H1 (cell line): ENCODE data around the gene NMNAT3. TPM values are rescaled to one million over a fixed set of nuclear protein-coding genes. Genes with fewer than 3 reads are reported as not detected.

Source experiments
- CTCF ChIA-PET: fragments of 300-600 bp; sonication (Branson Sonifier 250); formaldehyde crosslinking; loops from one replicate; lab custom pipeline; 2021; ENCODE audit not compliant: partially characterized antibody; lab: Charles Lee
- POLR2A ChIA-PET: fragments of 300-600 bp; sonication (Branson Sonifier 250); formaldehyde crosslinking; loops from one replicate; lab custom pipeline; 2021; ENCODE audit warnings: inconsistent platforms; ENCODE audit not compliant: partially characterized antibody; lab: Charles Lee
- DNase-seq, 2 experiments: peaks; one replicate each; pipeline versions ENCODE4 v3.0.0 to v3.0.0-alpha.2; 2010 to 2022; ENCODE audit warnings: low spot score in 2 of 2, low read depth in 1 of 2, mixed read lengths in 1 of 2
- FAIRE-seq: peaks from 2 replicates; lab custom pipeline; 2011; peaks lifted over from hg19 to GRCh38; lab: Jason Lieb, UNC
- H2AFZ ChIP-seq: 2 replicates; pipeline ENCODE4 v1.8.1; 2012; ENCODE audit warnings: low read length, inconsistent platforms
- H2AK5ac ChIP-seq: 2 replicates; pipeline ENCODE4 v1.6.1; 2013; ENCODE audit warnings: low read depth, low read length
- H2BK120ac ChIP-seq: replicated peaks from 2 replicates; pipeline ENCODE3; 2013; ENCODE audit warnings: low read depth, low read length, inconsistent platforms
- H2BK12ac ChIP-seq: 2 replicates; pipeline ENCODE4 v1.6.1; 2013; ENCODE audit warnings: low read depth, low read length
- H2BK15ac ChIP-seq: 2 replicates; pipeline ENCODE4 v1.6.1; 2013; ENCODE audit warnings: low read length
- H2BK20ac ChIP-seq: 2 replicates; pipeline ENCODE4 v1.6.1; 2013; ENCODE audit warnings: low read length
- H2BK5ac ChIP-seq: 2 replicates; pipeline ENCODE4 v1.6.1; 2013; ENCODE audit warnings: low read depth, low read length
- H3K14ac ChIP-seq: 2 replicates; pipeline ENCODE4 v1.6.1; 2013; ENCODE audit warnings: inconsistent platforms; ENCODE audit not compliant: insufficient read length
- H3K18ac ChIP-seq: 2 replicates; pipeline ENCODE4 v1.6.1; 2013; ENCODE audit warnings: low read length; ENCODE audit errors: extremely low read depth
- H3K23ac ChIP-seq: 2 replicates; pipeline ENCODE4 v1.6.1; 2013; ENCODE audit warnings: inconsistent platforms; ENCODE audit not compliant: insufficient read length
- H3K23me2 ChIP-seq: 2 replicates; pipeline ENCODE4 v1.6.1; 2013; ENCODE audit warnings: low read depth, low read length
- H3K27ac ChIP-seq: 2 replicates; pipeline ENCODE4 v1.6.1; 2011; ENCODE audit warnings: low read depth, low read length, inconsistent platforms
- H3K27me3 ChIP-seq, 4 experiments: replicated peaks in 1 of 4; 1 replicate in 1 of 4; 2 replicates in 3 of 4; pipeline versions ENCODE4 v1.6.1 to v1.8.1; 2011 to 2013; ENCODE audit warnings: low read length in 3 of 4, mild to moderate bottlenecking in 3 of 4, inconsistent platforms in 2 of 4, mixed read lengths in 2 of 4, moderate library complexity in 1 of 4; ENCODE audit not compliant: control insufficient read depth in 3 of 4, insufficient read depth in 3 of 4; ENCODE audit errors: extremely low read depth in 1 of 4
- H3K36me3 ChIP-seq, 4 experiments: 2 replicates each; pipeline versions ENCODE4 v1.6.1 to v1.8.1; 2011 to 2013; ENCODE audit warnings: mild to moderate bottlenecking in 4 of 4, low read length in 3 of 4, moderate library complexity in 2 of 4, control low read depth in 1 of 4, inconsistent platforms in 1 of 4; ENCODE audit not compliant: insufficient read depth in 4 of 4, control insufficient read depth in 2 of 4
- H3K4ac ChIP-seq: replicated peaks from 2 replicates; pipeline ENCODE3; 2013; ENCODE audit warnings: low read length, low read depth, mixed read lengths, inconsistent platforms; ENCODE audit not compliant: insufficient read length
- H3K4me1 ChIP-seq, 4 experiments: replicated peaks in 1 of 4; 1 replicate in 1 of 4; 2 replicates in 3 of 4; pipeline versions ENCODE4 v1.6.1 to v1.8.1; 2011 to 2013; ENCODE audit warnings: low read length in 3 of 4, inconsistent platforms in 2 of 4, mixed read lengths in 1 of 4; ENCODE audit not compliant: insufficient read depth in 4 of 4, control insufficient read depth in 3 of 4
- H3K4me2 ChIP-seq, 2 experiments: 2 replicates each; pipeline versions ENCODE4 v1.6.1 to v1.8.1; 2011 to 2013; ENCODE audit warnings: low read depth in 2 of 2, low read length in 2 of 2, control low read depth in 1 of 2, inconsistent platforms in 1 of 2, mild to moderate bottlenecking in 1 of 2; ENCODE audit not compliant: insufficient read depth in 1 of 2
- H3K4me3 ChIP-seq, 4 experiments: fragments of 200-600, 300-600 bp in 1 of 4; sonication (generic), shearing (Covaris generic), sonication (Bioruptor Twin) in 1 of 4; 2 replicates each; pipeline versions ENCODE4 v1.5.1 to v1.8.1; 2011 to 2016; ENCODE audit warnings: low read length in 4 of 4, low read depth in 3 of 4, control low read depth in 2 of 4, inconsistent platforms in 2 of 4, mild to moderate bottlenecking in 2 of 4, mixed read lengths in 1 of 4, moderate library complexity in 1 of 4; ENCODE audit not compliant: insufficient read depth in 2 of 4; ENCODE audit errors: extremely low read depth in 1 of 4
- H3K56ac ChIP-seq: replicated peaks from 2 replicates; pipeline ENCODE3; 2013; ENCODE audit warnings: low read depth, mild to moderate bottlenecking, mixed read lengths, low read length, inconsistent platforms; ENCODE audit not compliant: insufficient read length
- H3K79me1 ChIP-seq: 2 replicates; pipeline ENCODE4 v1.6.1; 2013; ENCODE audit warnings: low read depth, low read length, control low read depth
- H3K79me2 ChIP-seq, 2 experiments: 2 replicates each; pipeline versions ENCODE4 v1.6.1 to v1.8.1; 2012 to 2013; ENCODE audit warnings: low read length in 2 of 2, mild to moderate bottlenecking in 2 of 2, inconsistent platforms in 1 of 2; ENCODE audit not compliant: insufficient read depth in 2 of 2, control insufficient read depth in 1 of 2
- H3K9ac ChIP-seq, 4 experiments: replicated peaks in 1 of 4; 1 replicate in 1 of 4; 2 replicates in 3 of 4; pipeline versions ENCODE4 v1.6.1 to v1.8.1; 2011 to 2013; ENCODE audit warnings: low read depth in 3 of 4, low read length in 3 of 4, control low read depth in 2 of 4, mild to moderate bottlenecking in 2 of 4, moderate library complexity in 2 of 4, inconsistent platforms in 1 of 4; ENCODE audit errors: extremely low read depth in 1 of 4
- H3K9me3 ChIP-seq, 2 experiments: 2 replicates each; pipeline versions ENCODE4 v1.6.1 to v1.8.1; 2012 to 2013; ENCODE audit warnings: mild to moderate bottlenecking in 2 of 2, moderate library complexity in 2 of 2, control low read depth in 1 of 2, inconsistent platforms in 1 of 2, low read depth in 1 of 2, low read length in 1 of 2, mixed read lengths in 1 of 2; ENCODE audit not compliant: insufficient read depth in 2 of 2
- H4K20me1 ChIP-seq, 2 experiments: replicated peaks in 1 of 2; 2 replicates each; pipeline versions ENCODE3 to v1.8.1; 2011 to 2013; ENCODE audit warnings: inconsistent platforms in 2 of 2, low read length in 2 of 2, mild to moderate bottlenecking in 1 of 2; ENCODE audit not compliant: insufficient read depth in 2 of 2, control insufficient read depth in 1 of 2
- H4K5ac ChIP-seq: 2 replicates; pipeline ENCODE4 v1.6.1; 2013; ENCODE audit warnings: low read length, low read depth, mixed read lengths, inconsistent platforms; ENCODE audit not compliant: insufficient read length
- H4K8ac ChIP-seq: 2 replicates; pipeline ENCODE4 v1.8.0; 2013; ENCODE audit warnings: mild to moderate bottlenecking, moderate library complexity, low read length, inconsistent platforms; ENCODE audit not compliant: insufficient read depth; ENCODE audit errors: extremely low read depth
- H4K91ac ChIP-seq: replicated peaks from 2 replicates; pipeline ENCODE3; 2013; ENCODE audit warnings: low read length, mixed read lengths, inconsistent platforms; ENCODE audit not compliant: insufficient read length
- BACH1 ChIP-seq: IDR thresholded peaks from 2 replicates; pipeline ENCODE4 v1.6.1; 2012; ENCODE audit warnings: low read length, improper control_type of control experiment
- BRCA1 ChIP-seq: IDR thresholded peaks from 2 replicates; pipeline ENCODE4 v1.6.1; 2012; ENCODE audit warnings: low read depth, low read length, improper control_type of control experiment
- CBX5 ChIP-seq: fragments of 300-800, 300-1000 bp; sonication (generic); IDR thresholded peaks from 2 replicates; pipeline ENCODE4 v1.7.1; 2016; ENCODE audit warnings: antibody characterized with exemption, low read length, low read depth
- EZH2 ChIP-seq: fragments of 200-600 bp; sonication (generic); IDR thresholded peaks from 2 replicates; pipeline ENCODE4 v1.7.1; 2012; ENCODE audit warnings: low read depth, mild to moderate bottlenecking, moderate library complexity, low read length, inconsistent platforms; ENCODE audit not compliant: severe bottlenecking
- KDM1A ChIP-seq: fragments of 200-600, 300-600 bp; sonication (generic); IDR thresholded peaks from 2 replicates; pipeline ENCODE4 v1.7.1; 2016; ENCODE audit warnings: mild to moderate bottlenecking, low read length, borderline replicate concordance
- RNF2 ChIP-seq: fragments of 200-900, 300-1000 bp; sonication (generic); IDR thresholded peaks from 2 replicates; pipeline ENCODE4 v1.7.1; 2016; ENCODE audit warnings: borderline replicate concordance, low read depth, mild to moderate bottlenecking, antibody characterized with exemption, low read length; ENCODE audit not compliant: poor library complexity, severe bottlenecking; ENCODE audit errors: missing control alignments
- SAP30 ChIP-seq: fragments of 300-600 bp; sonication (generic); IDR thresholded peaks from 2 replicates; pipeline ENCODE4 v1.7.1; 2012; ENCODE audit warnings: low read length, moderate library complexity, mild to moderate bottlenecking, inconsistent platforms; ENCODE audit not compliant: insufficient read depth, insufficient replicate concordance
- SIN3A ChIP-seq, 2 experiments: IDR thresholded peaks in 1 of 2; conservative IDR thresholded peaks in 1 of 2; 2 replicates each; pipeline ENCODE4 v1.6.1; 2011 to 2012; ENCODE audit warnings: low read length in 2 of 2, improper control_type of control experiment in 1 of 2, low read depth in 1 of 2, mild to moderate bottlenecking in 1 of 2
- SIRT6 ChIP-seq: IDR thresholded peaks from one replicate; pipeline ENCODE4 v1.7.1; 2012; ENCODE audit warnings: low read length, inconsistent platforms
- YY1 ChIP-seq: IDR thresholded peaks from 2 replicates; pipeline ENCODE4 v1.6.1; 2011; ENCODE audit warnings: low read depth, mild to moderate bottlenecking, low read length
- WGBS, 2 experiments: shearing (Covaris generic) in 1 of 2; methylation state at CpG; one replicate each; pipeline versions ENCODE4 v1.1.6 to v1.1.7; 2013 to 2015; ENCODE audit warnings: low lambda C conversion rate in 2 of 2, mixed read lengths in 2 of 2, inconsistent platforms in 1 of 2, low coverage in 1 of 2, missing lambda C conversion rate in 1 of 2; ENCODE audit not compliant: insufficient replicate concordance in 2 of 2, insufficient coverage in 1 of 2, insufficient read length in 1 of 2; ENCODE audit errors: extremely low coverage in 1 of 2, missing lambda C conversion rate in 1 of 2; 5-methylcytosine and 5-hydroxymethylcytosine counted together
- polyA plus RNA-seq, 7 experiments: library from polyadenylated mRNA; depleted of rRNA in 3 of 7; stranded (reverse) in 5 of 7; unstranded in 2 of 7; fragments of >200 nt in 5 of 7; fragments of 200-250 nt in 2 of 7; gene quantifications; 1 replicate in 5 of 7; 2 replicates in 1 of 7; 4 replicates in 1 of 7; pipeline versions ENCODE4 v1.2.1 to v1.2.3, GENCODE V29; 2011 to 2013; ENCODE audit warnings: missing spikeins in 2 of 7, mixed read lengths in 2 of 7
- total RNA-seq: library from RNA; stranded (reverse); fragmentation: NEBNext Ultra II Directional; extraction: Animal tissue kit (Norgen Biotek cat#: 25700); gene quantifications from 2 replicates; pipeline ENCODE4 v1.2.1, GENCODE V29; 2021
- TF ChIP-seq, protein P1 (sequence below): IDR thresholded peaks from 2 replicates; pipeline ENCODE4 v1.6.1; 2011; ENCODE audit warnings: low read depth, mild to moderate bottlenecking, low read length; ENCODE audit not compliant: insufficient read depth

Gene NMNAT3
- total and polyA plus RNA-seq, 2 of the 8 experiments (the other 6 are each of a cell fraction or from before 2014, with no cell fraction given), result 4.2 to 4.3 TPM

DNA sequence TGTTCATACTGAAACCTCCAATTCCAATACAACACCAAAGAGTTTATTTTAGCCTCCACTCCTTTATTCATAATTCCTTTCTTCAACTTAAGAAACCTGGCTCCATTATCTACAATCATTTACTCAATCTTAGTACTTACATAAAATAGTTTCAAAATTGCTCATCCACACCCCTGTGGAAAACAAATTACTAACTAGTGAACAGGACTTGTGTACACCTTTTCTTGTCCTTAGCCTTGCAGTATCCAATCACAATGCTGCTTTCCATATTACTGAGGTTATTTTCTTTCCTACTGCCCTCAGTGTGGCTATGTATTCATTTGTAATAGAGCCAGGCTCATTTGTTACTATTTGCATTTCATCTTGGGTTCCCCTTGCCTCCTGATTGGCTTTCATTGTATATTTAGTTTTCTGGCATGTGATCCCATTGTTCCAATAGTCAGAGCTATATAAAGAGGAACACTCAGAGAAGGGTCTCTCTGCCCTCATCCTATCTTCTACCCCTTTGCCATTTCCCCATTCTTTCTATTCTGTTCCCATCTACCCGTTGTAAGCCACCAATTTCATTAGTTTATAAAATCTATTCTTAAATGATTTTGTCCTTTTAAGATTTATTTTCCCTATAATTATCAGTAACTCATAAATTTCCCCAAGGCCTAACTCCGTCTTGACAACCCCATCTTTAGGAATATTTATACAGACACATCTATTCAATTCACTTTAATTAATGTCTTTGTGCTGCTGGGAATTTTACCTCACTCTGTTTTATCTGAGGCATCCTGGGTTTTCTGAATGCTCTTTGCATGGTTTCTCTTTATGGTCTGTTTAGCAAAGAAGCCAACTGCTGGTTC lies 70.3 kb downstream of the NMNAT3 start:
- Histone ChIP-seq H2BK12ac (no peak overlapping the region), H2AK5ac (no peak overlapping the region), H2BK5ac (no peak overlapping the region), H3K9ac (no peak overlapping the region), H3K79me2 (no peaks in the 10 kb centered on the region), H3K4me2 (no peak overlapping the region), H3K4me3 (no peak overlapping the region), H3K18ac (no peak overlapping the region), H3K56ac (no peak overlapping the region), H3K4ac (no peak overlapping the region), H2AFZ (no peak overlapping the region), H4K5ac (no peak overlapping the region), H4K91ac (no peak overlapping the region), H2BK20ac (no peak overlapping the region), H3K14ac (no peak overlapping the region), H2BK120ac (no peak overlapping the region), H2BK15ac (no peak overlapping the region), H3K79me1 (no peaks in the 10 kb centered on the region), H3K23me2 (no peaks in the 10 kb centered on the region), H3K4me1 (no peaks in the 10 kb centered on the region; a peak in 2 of 7 replicates), H3K27ac (no peak overlapping the region), H4K20me1 (no peaks in the 10 kb centered on the region), H3K9me3 (no peaks in the 10 kb centered on the region), H4K8ac (no peak overlapping the region), H3K36me3 (no peaks in the 10 kb centered on the region), H3K23ac (no peak overlapping the region), H3K27me3 (no peaks in the 10 kb centered on the region)
- peak; percentile 50 for FAIRE-seq
- ChIA-PET POLR2A (no interaction called here), CTCF (no interaction called here)
- 74% methylated on average over 2 of the region's 2 CpGs; no CpG with 5 or more reads in 1 of the 2 experiments for WGBS, 2 experiments
- DNase-seq, result no peak
- TF ChIP-seq RNF2, result no peak
- no peak for TF ChIP-seq CBX5
- TF ChIP-seq, protein P1, sequence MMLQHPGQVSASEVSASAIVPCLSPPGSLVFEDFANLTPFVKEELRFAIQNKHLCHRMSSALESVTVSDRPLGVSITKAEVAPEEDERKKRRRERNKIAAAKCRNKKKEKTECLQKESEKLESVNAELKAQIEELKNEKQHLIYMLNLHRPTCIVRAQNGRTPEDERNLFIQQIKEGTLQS, result no peak
- TF ChIP-seq EZH2, result no peak
- TF ChIP-seq YY1, result no peak
- TF ChIP-seq BRCA1, result no peak
- TF ChIP-seq BACH1, result no peak
- no peak for TF ChIP-seq SIRT6
- TF ChIP-seq SIN3A (conservative IDR thresholded peaks at IDR 0.05 in 1 of 2, IDR thresholded peaks at IDR 0.05 in 1 of 2; ENCODE audit: low read depth in 1 of 2, low read length in 2 of 2), result no peak
- TF ChIP-seq KDM1A, result no peak
- no peak for TF ChIP-seq SAP30
